H9 (cell line): Measurements from ENCODE around the gene ARPC5. TPM values are rescaled to one million over a fixed set of nuclear protein-coding genes. Genes with fewer than 3 reads are reported as not detected.

Experiments
- DNase-seq: peaks from one replicate; pipeline ENCODE4 v3.0.0-alpha.2; 2017
- H2AFZ ChIP-seq: one replicate; pipeline ENCODE4 v1.6.1; 2013; ENCODE audit warnings: mild to moderate bottlenecking, low read length, control low read depth, moderate library complexity
- H2AK5ac ChIP-seq: 2 replicates; pipeline ENCODE4 v1.6.1; 2013; ENCODE audit warnings: low read length, control low read depth, mixed read lengths; ENCODE audit not compliant: insufficient read length
- H2BK120ac ChIP-seq: one replicate; pipeline ENCODE4 v1.6.1; 2013; ENCODE audit warnings: low read depth, mild to moderate bottlenecking, low read length, control low read depth, inconsistent platforms; ENCODE audit not compliant: poor library complexity, severe bottlenecking
- H2BK12ac ChIP-seq: 2 replicates; pipeline ENCODE4 v1.6.1; 2013; ENCODE audit warnings: low read length, control low read depth, mixed read lengths, low read depth; ENCODE audit not compliant: insufficient read length
- H2BK15ac ChIP-seq: 2 replicates; pipeline ENCODE4 v1.6.1; 2013; ENCODE audit warnings: low read depth, low read length, control low read depth
- H2BK20ac ChIP-seq: one replicate; pipeline ENCODE4 v1.6.1; 2013; ENCODE audit warnings: low read depth, mild to moderate bottlenecking, low read length, control low read depth, inconsistent platforms; ENCODE audit not compliant: poor library complexity, severe bottlenecking
- H2BK5ac ChIP-seq: 2 replicates; pipeline ENCODE4 v1.6.1; 2013; ENCODE audit warnings: low read length, control low read depth, mixed read lengths; ENCODE audit not compliant: insufficient read length
- H3K14ac ChIP-seq: 2 replicates; pipeline ENCODE4 v1.6.1; 2013; ENCODE audit warnings: low read length, control low read depth; ENCODE audit not compliant: insufficient read depth
- H3K18ac ChIP-seq: 2 replicates; pipeline ENCODE4 v1.6.1; 2013; ENCODE audit warnings: low read depth, mild to moderate bottlenecking, mixed read lengths, low read length, control low read depth; ENCODE audit not compliant: insufficient read length
- H3K23ac ChIP-seq: 2 replicates; pipeline ENCODE4 v1.6.1; 2013; ENCODE audit warnings: low read length, control low read depth, mixed read lengths, low read depth; ENCODE audit not compliant: insufficient read length
- H3K23me2 ChIP-seq: 2 replicates; pipeline ENCODE4 v1.6.1; 2013; ENCODE audit warnings: low read depth, mild to moderate bottlenecking, mixed read lengths, low read length, control low read depth; ENCODE audit not compliant: insufficient read length, poor library complexity, severe bottlenecking
- H3K27ac ChIP-seq: 2 replicates; pipeline ENCODE4 v1.5.1; 2013; ENCODE audit warnings: low read length, control low read depth, mixed read lengths, low read depth; ENCODE audit not compliant: insufficient read length
- H3K27me3 ChIP-seq: 2 replicates; pipeline ENCODE4 v1.6.1; 2013; ENCODE audit warnings: low read length, control low read depth, inconsistent platforms; ENCODE audit not compliant: insufficient read depth
- H3K4ac ChIP-seq: 2 replicates; pipeline ENCODE4 v1.6.1; 2013; ENCODE audit warnings: low read depth, mild to moderate bottlenecking, control low read depth, inconsistent platforms, low read length, moderate library complexity
- H3K4me1 ChIP-seq: 2 replicates; pipeline ENCODE4 v1.6.1; 2013; ENCODE audit warnings: low read length, control low read depth, inconsistent platforms; ENCODE audit not compliant: insufficient read depth
- H3K4me2 ChIP-seq: 2 replicates; pipeline ENCODE4 v1.6.1; 2013; ENCODE audit warnings: low read length, control low read depth, mixed read lengths; ENCODE audit not compliant: insufficient read length, insufficient read depth
- H3K56ac ChIP-seq: 2 replicates; pipeline ENCODE4 v1.6.1; 2013; ENCODE audit warnings: low read depth, mild to moderate bottlenecking, mixed read lengths, low read length, control low read depth; ENCODE audit not compliant: insufficient read length
- H3K79me1 ChIP-seq: 2 replicates; pipeline ENCODE4 v1.6.1; 2013; ENCODE audit warnings: low read depth, mild to moderate bottlenecking, moderate library complexity, low read length, control low read depth, inconsistent platforms; ENCODE audit not compliant: insufficient read depth, poor library complexity, severe bottlenecking
- H3K79me2 ChIP-seq: 2 replicates; pipeline ENCODE4 v1.6.1; 2013; ENCODE audit warnings: low read length, control low read depth, inconsistent platforms; ENCODE audit not compliant: insufficient read depth
- H3K9ac ChIP-seq: 2 replicates; pipeline ENCODE4 v1.6.1; 2013; ENCODE audit warnings: low read length, control low read depth, mixed read lengths; ENCODE audit not compliant: insufficient read length; ENCODE audit errors: extremely low read depth
- H3K9me3 ChIP-seq: one replicate; pipeline ENCODE4 v1.6.1; 2013; ENCODE audit warnings: low read depth, low read length, inconsistent platforms; ENCODE audit not compliant: control insufficient read depth
- H3T11ph ChIP-seq: one replicate; pipeline ENCODE4 v1.6.1; 2013; ENCODE audit warnings: mild to moderate bottlenecking, low read length, control low read depth, inconsistent platforms
- H4K20me1 ChIP-seq: one replicate; pipeline ENCODE4 v1.6.1; 2013; ENCODE audit not compliant: control insufficient read depth, insufficient read length, insufficient read depth
- H4K5ac ChIP-seq: 2 replicates; pipeline ENCODE4 v1.6.1; 2013; ENCODE audit warnings: low read depth, mild to moderate bottlenecking, mixed read lengths, low read length, control low read depth; ENCODE audit not compliant: insufficient read length
- H4K8ac ChIP-seq: replicated peaks from 2 replicates; pipeline ENCODE4 v1.6.1; 2013; ENCODE audit warnings: low read length, control low read depth, mixed read lengths, low read depth; ENCODE audit not compliant: insufficient read length
- H4K91ac ChIP-seq: 2 replicates; pipeline ENCODE4 v1.6.1; 2013; ENCODE audit warnings: low read depth, mild to moderate bottlenecking, moderate library complexity, mixed read lengths, low read length, control low read depth; ENCODE audit not compliant: insufficient read length
- H3K27ac Mint-ChIP-seq, 3 experiments: 2 replicates in 2 of 3; 3 replicates in 1 of 3; pipeline ENCODE4 v1.8.0; 2020 to 2021; ENCODE audit warnings: mixed read lengths in 3 of 3, mild to moderate bottlenecking in 1 of 3, moderate library complexity in 1 of 3
- H3K27me3 Mint-ChIP-seq: 2 replicates; pipeline ENCODE4 v1.8.0; 2021; ENCODE audit warnings: low read depth, mild to moderate bottlenecking, moderate library complexity, mixed read lengths
- H3K36me3 Mint-ChIP-seq, 3 experiments: 2 replicates in 2 of 3; 3 replicates in 1 of 3; pipeline ENCODE4 v1.8.0; 2020 to 2021; ENCODE audit warnings: low read depth in 3 of 3, mixed read lengths in 3 of 3; ENCODE audit not compliant: insufficient read depth in 1 of 3
- H3K4me1 Mint-ChIP-seq, 2 experiments: 2 replicates each; pipeline ENCODE4 v1.8.0; 2020; ENCODE audit warnings: mixed read lengths in 2 of 2
- H3K4me3 Mint-ChIP-seq, 2 experiments: 2 replicates in 1 of 2; 3 replicates in 1 of 2; pipeline ENCODE4 v1.8.0; 2020 to 2021; ENCODE audit warnings: mild to moderate bottlenecking in 2 of 2, mixed read lengths in 2 of 2, moderate library complexity in 1 of 2
- H3K9me3 Mint-ChIP-seq, 2 experiments: 2 replicates in 1 of 2; 3 replicates in 1 of 2; pipeline ENCODE4 v1.8.0; 2020; ENCODE audit warnings: mild to moderate bottlenecking in 2 of 2, mixed read lengths in 2 of 2, moderate library complexity in 1 of 2
- WGBS: extraction: QIAGEN DNeasy Blood & Tissue Kit; methylation state at CpG from one replicate; pipeline ENCODE4 v1.1.7; 2013; ENCODE audit warnings: missing lambda C conversion rate, low lambda C conversion rate, mixed read lengths; ENCODE audit not compliant: insufficient read length; ENCODE audit errors: extremely low coverage; 5-methylcytosine and 5-hydroxymethylcytosine counted together
- total RNA-seq: library from RNA; stranded (reverse); gene quantifications from 2 replicates; pipeline ENCODE4 v1.2.1, GENCODE V29; 2021
- TF ChIP-seq, protein P1 (sequence below): fragments of 200-600 bp; sonication (generic); conservative IDR thresholded peaks from 3 replicates; pipeline ENCODE4 v1.8.0; 2021; ENCODE audit warnings: antibody characterized with exemption, mild to moderate bottlenecking

The ARPC5 gene
- total RNA-seq, 1 experiment from 2014 or later: 67.7 TPM

DNA sequence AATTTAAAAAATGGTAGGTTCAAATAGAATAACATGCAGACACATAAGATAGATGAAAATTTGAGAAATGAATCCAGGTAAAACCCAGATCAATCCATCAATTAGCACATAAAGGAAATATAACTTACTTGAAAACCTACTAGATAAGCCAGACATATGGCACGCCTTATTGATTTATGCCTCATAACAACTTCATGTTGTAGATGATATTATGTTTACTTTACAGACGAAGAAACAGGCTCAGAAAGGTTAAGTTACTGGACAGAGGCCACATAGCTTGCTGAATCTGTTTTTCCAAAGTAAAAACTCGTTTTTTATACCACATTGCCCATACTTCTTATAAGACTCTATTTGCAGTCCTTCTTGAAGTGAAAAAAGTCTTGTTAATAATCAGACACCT is 23.2 kb downstream of the ARPC5 start:
- WGBS: no CpG with 5 or more reads among the region's 3 CpGs
- no peak overlapping the region for H3K4me3 Mint-ChIP-seq

More for the DNA sequence above, 23.2 kb downstream of the ARPC5 start:
- no peak overlapping the region for H2BK15ac ChIP-seq
- Mint-ChIP-seq H3K9me3 (peaks cover 4% of the 10 kb centered on the region in 2 experiments; a peak in 4 of 5 replicates), H3K27ac (no peak overlapping the region), H3K27me3 (peaks cover 3% of the 10 kb centered on the region), H3K4me1 (peaks cover 2 to 4% of the 10 kb centered on the region in 2 experiments; a peak in 3 of 4 replicates), H3K36me3 (peaks cover 0 to 8% (median 2%) of the 10 kb centered on the region in 3 experiments; a peak in 2 of 7 replicates)
- no peaks in the 10 kb centered on the region for H4K20me1 ChIP-seq
- no peak overlapping the region for H3K9ac ChIP-seq
- H3K79me2 ChIP-seq: no peaks in the 10 kb centered on the region
- no peak overlapping the region for H3T11ph ChIP-seq
- no peak overlapping the region for H3K56ac ChIP-seq
- H4K5ac ChIP-seq: no peak overlapping the region
- H2BK120ac ChIP-seq: no peak overlapping the region
- no peaks in the 10 kb centered on the region for H3K79me1 ChIP-seq
- no peaks in the 10 kb centered on the region for H3K9me3 ChIP-seq
- DNase-seq: no peak
- H2AFZ ChIP-seq: no peak overlapping the region
- no peak overlapping the region for H4K91ac ChIP-seq
- H3K14ac ChIP-seq: no peak overlapping the region
- no peak overlapping the region for H3K27ac ChIP-seq
- no peak overlapping the region for H3K4me2 ChIP-seq
- no peak overlapping the region for H2BK20ac ChIP-seq
- no peak overlapping the region for H2AK5ac ChIP-seq
- H3K18ac ChIP-seq: no peak overlapping the region
- no peaks in the 10 kb centered on the region for H3K4me1 ChIP-seq
- H3K23ac ChIP-seq: no peak overlapping the region
- H4K8ac ChIP-seq: no peak overlapping the region
- TF ChIP-seq, protein P1, sequence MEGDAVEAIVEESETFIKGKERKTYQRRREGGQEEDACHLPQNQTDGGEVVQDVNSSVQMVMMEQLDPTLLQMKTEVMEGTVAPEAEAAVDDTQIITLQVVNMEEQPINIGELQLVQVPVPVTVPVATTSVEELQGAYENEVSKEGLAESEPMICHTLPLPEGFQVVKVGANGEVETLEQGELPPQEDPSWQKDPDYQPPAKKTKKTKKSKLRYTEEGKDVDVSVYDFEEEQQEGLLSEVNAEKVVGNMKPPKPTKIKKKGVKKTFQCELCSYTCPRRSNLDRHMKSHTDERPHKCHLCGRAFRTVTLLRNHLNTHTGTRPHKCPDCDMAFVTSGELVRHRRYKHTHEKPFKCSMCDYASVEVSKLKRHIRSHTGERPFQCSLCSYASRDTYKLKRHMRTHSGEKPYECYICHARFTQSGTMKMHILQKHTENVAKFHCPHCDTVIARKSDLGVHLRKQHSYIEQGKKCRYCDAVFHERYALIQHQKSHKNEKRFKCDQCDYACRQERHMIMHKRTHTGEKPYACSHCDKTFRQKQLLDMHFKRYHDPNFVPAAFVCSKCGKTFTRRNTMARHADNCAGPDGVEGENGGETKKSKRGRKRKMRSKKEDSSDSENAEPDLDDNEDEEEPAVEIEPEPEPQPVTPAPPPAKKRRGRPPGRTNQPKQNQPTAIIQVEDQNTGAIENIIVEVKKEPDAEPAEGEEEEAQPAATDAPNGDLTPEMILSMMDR: no peak
- H2BK12ac ChIP-seq: no peak overlapping the region
- no peaks in the 10 kb centered on the region for H3K27me3 ChIP-seq
- no peak overlapping the region for H3K4ac ChIP-seq
- H2BK5ac ChIP-seq: no peak overlapping the region
- no peaks in the 10 kb centered on the region for H3K23me2 ChIP-seq
